HCT116 (cell line): Measurements from ENCODE around the gene SIRT6. TPM values are rescaled to one million over a fixed set of nuclear protein-coding genes. Genes with fewer than 3 reads are reported as not detected.

Experiments used
- ATAC-seq: fragments of 200-7000 bp; cut with Tn5 transposase; 2 replicates; pipeline ENCODE4 v1.9.1; 2020; ENCODE audit warnings: mild to moderate bottlenecking, moderate library complexity
- BruUV-seq: library from RNA; stranded (reverse); fragments of 400-500 nt; replicated peaks from 2 replicates; lab custom pipeline; 2021; lab: Mats Ljungman, UMichigan
- CTCF ChIA-PET: fragments of 300-600 bp; sonication (Branson Sonifier 250); formaldehyde crosslinking; loops from one replicate; lab custom pipeline; 2021; ENCODE audit warnings: antibody characterized with exemption; lab: Charles Lee
- POLR2A ChIA-PET: fragments of 300-600, 350-600 bp; sonication (Branson Sonifier 250); formaldehyde crosslinking; loops from one replicate; lab custom pipeline; 2021; ENCODE audit warnings: antibody characterized with exemption; lab: Charles Lee
- RAD21 ChIA-PET, 2 experiments: fragments of 300-600 bp; sonication (Branson Sonifier 250); formaldehyde crosslinking; loops; one replicate each; lab custom pipeline; 2023; ENCODE audit warnings: low total read pairs in 2 of 2; ENCODE audit not compliant: uncharacterized antibody in 2 of 2, unreplicated experiment in 2 of 2, low non-redundant PET in 1 of 2; lab: Charles Lee
- DNase-seq: peaks from one replicate; pipeline ENCODE4 v3.0.0-alpha.2; 2010; ENCODE audit warnings: low read depth, low spot score
- H2AFZ ChIP-seq: fragments of 200-600 bp; shearing (Covaris generic), sonication (generic); 2 replicates; pipeline ENCODE4 v1.6.1; 2017; ENCODE audit warnings: low read depth, mixed run types, mixed read lengths, antibody characterized with exemption, low read length; ENCODE audit not compliant: poor library complexity, severe bottlenecking
- H3K27ac ChIP-seq: 2 replicates; pipeline ENCODE4 v1.5.1; 2012; ENCODE audit warnings: low read depth, low read length
- H3K27me3 ChIP-seq: fragments of 200-600 bp; sonication (generic); 2 replicates; pipeline ENCODE4 v1.6.1; 2016; ENCODE audit warnings: mixed run types, low read length, mixed read lengths; ENCODE audit not compliant: insufficient read depth
- H3K36me3 ChIP-seq, 2 experiments: fragments of 200-500 bp in 1 of 2; fragments of 200-600 bp in 1 of 2; sonication (Bioruptor generic) in 1 of 2; sonication (generic) in 1 of 2; 2 replicates each; pipeline versions ENCODE4 v1.5.1 to v1.6.1; 2014 to 2016; ENCODE audit warnings: low read length in 2 of 2, inconsistent platforms in 1 of 2, mixed read lengths in 1 of 2, mixed run types in 1 of 2; ENCODE audit not compliant: insufficient read depth in 2 of 2, control insufficient read depth in 1 of 2
- H3K4me1 ChIP-seq, 2 experiments: fragments of 200-600 bp in 1 of 2; sonication (generic) in 1 of 2; 2 replicates each; pipeline versions ENCODE4 v1.5.1 to v1.6.1; 2012 to 2017; ENCODE audit warnings: low read length in 2 of 2, inconsistent platforms in 1 of 2, mild to moderate bottlenecking in 1 of 2, mixed read lengths in 1 of 2, mixed run types in 1 of 2, moderate library complexity in 1 of 2; ENCODE audit not compliant: insufficient read depth in 2 of 2, control insufficient read depth in 1 of 2
- H3K4me2 ChIP-seq: fragments of 200-600 bp; sonication (generic); 2 replicates; pipeline ENCODE4 v1.6.1; 2017; ENCODE audit warnings: mixed run types, low read length, mixed read lengths
- H3K4me3 ChIP-seq, 2 experiments: fragments of 200-600 bp in 1 of 2; sonication (generic) in 1 of 2; replicated peaks in 1 of 2; 2 replicates each; pipeline ENCODE4 v1.5.1; 2011 to 2016; ENCODE audit warnings: low read length in 2 of 2, control low read depth in 1 of 2, low read depth in 1 of 2, mild to moderate bottlenecking in 1 of 2, mixed read lengths in 1 of 2, mixed run types in 1 of 2
- H3K79me2 ChIP-seq: fragments of 200-600 bp; sonication (generic); 2 replicates; pipeline ENCODE4 v1.6.1; 2017; ENCODE audit warnings: mild to moderate bottlenecking, mixed run types, low read length, moderate library complexity, mixed read lengths; ENCODE audit not compliant: insufficient read depth
- H3K9ac ChIP-seq: fragments of 200-600 bp; sonication (generic); 2 replicates; pipeline ENCODE4 v1.6.1; 2016; ENCODE audit warnings: low read length, mixed read lengths
- H3K9me2 ChIP-seq: fragments of 200-600 bp; sonication (generic), shearing (Covaris generic); 2 replicates; pipeline ENCODE4 v1.6.1; 2017; ENCODE audit warnings: mixed run types, mild to moderate bottlenecking, moderate library complexity; ENCODE audit not compliant: insufficient read depth
- H3K9me3 ChIP-seq, 2 experiments: fragments of 200-500 bp in 1 of 2; fragments of 200-600 bp in 1 of 2; sonication (Bioruptor generic) in 1 of 2; sonication (generic) in 1 of 2; 2 replicates each; pipeline ENCODE4 v1.6.1; 2014 to 2017; ENCODE audit warnings: low read length in 2 of 2, mixed read lengths in 2 of 2, inconsistent platforms in 1 of 2, low read depth in 1 of 2, mild to moderate bottlenecking in 1 of 2, mixed run types in 1 of 2, moderate library complexity in 1 of 2; ENCODE audit not compliant: control insufficient read depth in 1 of 2, insufficient read depth in 1 of 2
- H4K20me1 ChIP-seq: fragments of 200-600 bp; sonication (generic), shearing (Covaris generic); 2 replicates; pipeline ENCODE4 v1.6.1; 2017; ENCODE audit warnings: mixed run types, mild to moderate bottlenecking, moderate library complexity; ENCODE audit not compliant: insufficient read depth
- CBX3 ChIP-seq: IDR thresholded peaks from 2 replicates; pipeline ENCODE4 v1.6.1; 2012; ENCODE audit warnings: low read depth
- CEBPB ChIP-seq: IDR thresholded peaks from 2 replicates; pipeline ENCODE4 v1.6.1; 2012; ENCODE audit warnings: low read depth
- EGR1 ChIP-seq: IDR thresholded peaks from 2 replicates; pipeline ENCODE4 v1.6.1; 2012; ENCODE audit warnings: low read depth
- FOSL1 ChIP-seq: IDR thresholded peaks from 2 replicates; pipeline ENCODE4 v1.6.1; 2012; ENCODE audit warnings: low read depth
- POLR2A ChIP-seq: IDR thresholded peaks from 2 replicates; pipeline ENCODE4 v1.7.0; 2011; ENCODE audit warnings: borderline replicate concordance; ENCODE audit not compliant: insufficient read depth, insufficient read length; ENCODE audit errors: extremely low read depth
- POLR2AphosphoS5 ChIP-seq: IDR thresholded peaks from 2 replicates; pipeline ENCODE4 v1.6.1; 2011; ENCODE audit warnings: mild to moderate bottlenecking, low read depth, low read length, moderate library complexity
- RAD21 ChIP-seq: IDR thresholded peaks from 2 replicates; pipeline ENCODE4 v1.6.1; 2012; ENCODE audit warnings: low read depth, mild to moderate bottlenecking
- REST ChIP-seq: IDR thresholded peaks from 2 replicates; pipeline ENCODE4 v1.6.1; 2012; ENCODE audit warnings: low read depth
- SIN3A ChIP-seq: IDR thresholded peaks from 2 replicates; pipeline ENCODE4 v1.6.1; 2012; ENCODE audit warnings: low read depth
- SP1 ChIP-seq: IDR thresholded peaks from 2 replicates; pipeline ENCODE4 v1.6.1; 2012; ENCODE audit warnings: low read depth
- SRF ChIP-seq: IDR thresholded peaks from 2 replicates; pipeline ENCODE4 v1.6.1; 2012; ENCODE audit warnings: low read depth
- TCF7L2 ChIP-seq: IDR thresholded peaks from 2 replicates; pipeline ENCODE4 v1.7.0; 2011; ENCODE audit warnings: borderline replicate concordance, inconsistent platforms; ENCODE audit not compliant: insufficient read depth, insufficient read length; ENCODE audit errors: extremely low read depth
- YY1 ChIP-seq: IDR thresholded peaks from 2 replicates; pipeline ENCODE4 v1.6.1; 2011; ENCODE audit warnings: low read length, low read depth, moderate library complexity, mild to moderate bottlenecking; ENCODE audit not compliant: insufficient replicate concordance; ENCODE audit errors: extremely low read depth
- ZFX ChIP-seq: fragments of 450-650 bp; IDR thresholded peaks from 2 replicates; pipeline ENCODE4 v1.6.1; 2017
- ZNF274 ChIP-seq: fragments of 200-500 bp; sonication (Bioruptor generic); IDR thresholded peaks from 2 replicates; pipeline ENCODE4 v1.6.1; 2014; ENCODE audit warnings: mild to moderate bottlenecking, low read depth, low read length, inconsistent platforms
- intact Hi-C: fragments of 100-400 bp; cut with micrococcal nuclease; formaldehyde crosslinking; loops from 2 replicates; pipeline ENCODE4 v1.10.0; 2022
- total RNA-seq: library from RNA; stranded (reverse); gene quantifications from one replicate; pipeline ENCODE4 v1.2.1, GENCODE V29; 2021; ENCODE audit not compliant: unreplicated experiment

The SIRT6 gene
- total RNA-seq, 1 experiment from 2014 or later = 36.3 TPM

GRCh38 chr19:4198467-4199126 is 16.2 kb upstream of the SIRT6 start:
- no peaks in the 10 kb centered on the region for H3K79me2 ChIP-seq
- no TSS peak for BruUV-seq
- intact Hi-C loops = no loop called here
- ChIA-PET CTCF (no interaction called here), POLR2A (no interaction called here), RAD21 (no interaction called here)
- no peak for TF ChIP-seq YY1
- no peak for TF ChIP-seq CBX3
- no peak for TF ChIP-seq EGR1
- TF ChIP-seq POLR2AphosphoS5 = no peak
- no peak for TF ChIP-seq FOSL1
- no peak for TF ChIP-seq CEBPB
- no peak for TF ChIP-seq RAD21
- no peak for TF ChIP-seq ZNF274
- H3K27me3 ChIP-seq = peaks cover 3% of the 10 kb centered on the region; the same call in 1 of the 2 replicates
- no peak overlapping the region for H3K9ac ChIP-seq
- H3K4me2 ChIP-seq = peak overlapping the region; percentile 84; the same call in 1 of the 2 replicates
- H3K9me3 ChIP-seq = no peaks in the 10 kb centered on the region
- no peak for ATAC-seq
- no peaks in the 10 kb centered on the region for H3K36me3 ChIP-seq
- H4K20me1 ChIP-seq = no peaks in the 10 kb centered on the region
- no peak overlapping the region for H2AFZ ChIP-seq
- H3K9me2 ChIP-seq = no peaks in the 10 kb centered on the region
- H3K4me1 ChIP-seq = peaks cover 5 to 17% of the 10 kb centered on the region in 2 experiments; a peak in 3 of 4 replicates
- H3K27ac ChIP-seq = no peak overlapping the region
- DNase-seq = no peak
- H3K4me3 ChIP-seq = no peak overlapping the region

GRCh38 chr19:4197625-4198466 is 15.5 kb upstream of the SIRT6 start:
- intact Hi-C loops = no loop called here
- BruUV-seq = no TSS peak
- peaks cover 5 to 17% of the 10 kb centered on the region in 2 experiments; a peak in 3 of 4 replicates for H3K4me1 ChIP-seq
- CTCF ChIA-PET = no interaction called here
- DNase-seq (no peak), ATAC-seq (no peak)
- POLR2A ChIA-PET = no interaction called here
- no peaks in the 10 kb centered on the region for H3K36me3 ChIP-seq
- RAD21 ChIA-PET = no interaction called here
- no peak overlapping the region for H3K4me3 ChIP-seq
- H3K9ac ChIP-seq = no peak overlapping the region
- H3K27me3 ChIP-seq = peaks cover 3% of the 10 kb centered on the region; the same call in 1 of the 2 replicates
- no peak overlapping the region for H2AFZ ChIP-seq
- no peak overlapping the region for H3K27ac ChIP-seq
- H4K20me1 ChIP-seq = no peaks in the 10 kb centered on the region
- H3K9me2 ChIP-seq = no peaks in the 10 kb centered on the region
- no peaks in the 10 kb centered on the region for H3K79me2 ChIP-seq
- TF ChIP-seq ZFX (no peak), FOSL1 (no peak), TCF7L2 (no peak), EGR1 (no peak), SP1 (no peak), POLR2A (no peak), REST (no peak), SRF (no peak), SIN3A (no peak)
- H3K9me3 ChIP-seq = no peaks in the 10 kb centered on the region
- peak overlapping the region; percentile 30; the same call in 1 of the 2 replicates for H3K4me2 ChIP-seq
